Thoracic aorta (tissue), 2 donors: ENCODE results near the gene CLEC12A. TPM values are rescaled to one million over a fixed set of nuclear protein-coding genes. Genes with fewer than 3 reads are reported as not detected.
"Not testable (repeated sequence)": the region's sequence is repeated elsewhere in the genome, so short reads cannot be mapped to it uniquely, and the experiment has no call there.

Experiments used
- ATAC-seq: fragments of 150-250 bp; one replicate; pipeline ENCODE4 v1.8.0; 2017; ENCODE audit warnings: low read depth; ENCODE audit not compliant: insufficient number of reproducible peaks, low FRiP score
- DNase-seq: peaks from one replicate; pipeline ENCODE4 v3.0.0-alpha.2; 2020; ENCODE audit warnings: low spot score
- H3K27ac ChIP-seq, 2 donors: fragments of 200-600 bp; sonication (generic); 1 replicate in 1 of 2; 2 replicates in 1 of 2; pipeline ENCODE4 v1.5.1; 2016; ENCODE audit warnings: mild to moderate bottlenecking in 2 of 2, moderate library complexity in 2 of 2
- H3K27me3 ChIP-seq: fragments of 200-600 bp; sonication (generic); replicated peaks from 2 replicates; pipeline ENCODE4 v1.6.0; 2016; ENCODE audit warnings: mild to moderate bottlenecking; ENCODE audit not compliant: insufficient read depth
- H3K36me3 ChIP-seq: fragments of 200-600 bp; sonication (generic); one replicate; pipeline ENCODE4 v1.5.1; 2016
- H3K4me1 ChIP-seq, 2 donors: fragments of 200-600 bp; sonication (generic); 1 replicate in 1 of 2; 2 replicates in 1 of 2; pipeline versions ENCODE4 v1.5.1 to v1.6.0; 2016; ENCODE audit warnings: low read depth in 2 of 2, mild to moderate bottlenecking in 1 of 2; ENCODE audit not compliant: control insufficient read depth in 1 of 2
- H3K4me3 ChIP-seq: fragments of 200-600 bp; sonication (generic); 2 replicates; pipeline ENCODE4 v1.5.1; 2016; ENCODE audit warnings: mild to moderate bottlenecking
- H3K9me3 ChIP-seq: fragments of 200-600 bp; sonication (generic); 2 replicates; pipeline ENCODE4 v1.5.1; 2016
- total RNA-seq, 2 donors: library from RNA; depleted of rRNA; stranded (reverse); fragments of >200 nt; gene quantifications; one replicate each; pipeline versions ENCODE4 v1.1.0 to v1.2.3, GENCODE V29; 2016
- TF ChIP-seq, protein P1 (sequence below): fragments of 200-600 bp; sonication (generic); IDR thresholded peaks from one replicate; pipeline ENCODE4 v1.5.1; 2019; ENCODE audit warnings: antibody characterized with exemption

The CLEC12A gene
- total RNA-seq, 2 donors from 2014 or later, result 0.42 to 1.1 TPM

DNA sequence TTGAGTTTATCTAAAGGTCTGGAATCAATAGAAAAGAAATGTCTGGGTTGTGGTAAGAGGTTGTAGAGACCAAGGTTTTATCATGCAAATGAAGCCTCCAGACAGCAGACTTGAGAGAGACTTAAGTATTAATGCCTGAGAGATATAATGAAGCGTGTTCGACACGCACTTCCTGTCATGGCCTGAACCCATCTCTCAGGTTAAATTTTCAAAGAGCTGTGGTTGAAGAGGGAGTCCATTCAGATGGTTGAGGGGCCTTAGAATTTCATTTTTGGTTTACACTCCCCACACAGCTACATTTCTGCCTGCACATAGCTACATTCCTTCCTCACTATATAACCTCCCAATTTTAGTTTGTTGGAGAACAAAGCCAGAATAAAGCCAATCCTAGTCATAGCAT, 10.1 kb upstream of the CLEC12A start:
- DNase-seq (no peak), ATAC-seq (no peak)
- Histone ChIP-seq H3K4me1 (no peaks in the 10 kb centered on the region), H3K9me3 (no peaks in the 10 kb centered on the region), H3K4me3 (no peak overlapping the region), H3K36me3 (no peaks in the 10 kb centered on the region), H3K27me3 (no peaks in the 10 kb centered on the region), H3K27ac (no peak overlapping the region)
- TF ChIP-seq, protein P1, sequence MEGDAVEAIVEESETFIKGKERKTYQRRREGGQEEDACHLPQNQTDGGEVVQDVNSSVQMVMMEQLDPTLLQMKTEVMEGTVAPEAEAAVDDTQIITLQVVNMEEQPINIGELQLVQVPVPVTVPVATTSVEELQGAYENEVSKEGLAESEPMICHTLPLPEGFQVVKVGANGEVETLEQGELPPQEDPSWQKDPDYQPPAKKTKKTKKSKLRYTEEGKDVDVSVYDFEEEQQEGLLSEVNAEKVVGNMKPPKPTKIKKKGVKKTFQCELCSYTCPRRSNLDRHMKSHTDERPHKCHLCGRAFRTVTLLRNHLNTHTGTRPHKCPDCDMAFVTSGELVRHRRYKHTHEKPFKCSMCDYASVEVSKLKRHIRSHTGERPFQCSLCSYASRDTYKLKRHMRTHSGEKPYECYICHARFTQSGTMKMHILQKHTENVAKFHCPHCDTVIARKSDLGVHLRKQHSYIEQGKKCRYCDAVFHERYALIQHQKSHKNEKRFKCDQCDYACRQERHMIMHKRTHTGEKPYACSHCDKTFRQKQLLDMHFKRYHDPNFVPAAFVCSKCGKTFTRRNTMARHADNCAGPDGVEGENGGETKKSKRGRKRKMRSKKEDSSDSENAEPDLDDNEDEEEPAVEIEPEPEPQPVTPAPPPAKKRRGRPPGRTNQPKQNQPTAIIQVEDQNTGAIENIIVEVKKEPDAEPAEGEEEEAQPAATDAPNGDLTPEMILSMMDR, result no peak

DNA sequence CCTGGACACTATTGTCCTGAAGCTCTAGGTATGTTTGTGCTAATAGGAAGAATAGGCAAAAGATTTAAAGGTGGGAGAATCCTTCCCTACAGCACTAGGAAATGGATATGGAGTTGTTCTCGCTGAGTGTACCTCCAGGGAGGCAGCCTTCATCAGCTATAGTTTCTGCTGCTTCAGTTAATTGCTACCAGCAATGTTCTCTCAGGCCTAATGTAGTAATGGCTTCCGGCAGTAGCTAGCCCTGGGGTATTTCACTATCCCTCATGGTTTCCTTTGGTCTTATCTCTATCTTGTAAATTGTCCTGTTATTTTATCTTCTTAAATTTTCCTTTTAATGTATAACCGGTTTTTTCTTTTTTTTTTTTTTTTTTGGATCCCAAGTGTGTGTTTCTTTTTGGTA, 9.3 kb upstream of the CLEC12A start:
- Histone ChIP-seq H3K27ac (no peak overlapping the region), H3K4me1 (no peaks in the 10 kb centered on the region), H3K4me3 (no peak overlapping the region), H3K27me3 (no peaks in the 10 kb centered on the region), H3K36me3 (no peaks in the 10 kb centered on the region), H3K9me3 (no peaks in the 10 kb centered on the region)
- DNase-seq (no peak), ATAC-seq (no peak)
- TF ChIP-seq, protein P1, result no peak

DNA sequence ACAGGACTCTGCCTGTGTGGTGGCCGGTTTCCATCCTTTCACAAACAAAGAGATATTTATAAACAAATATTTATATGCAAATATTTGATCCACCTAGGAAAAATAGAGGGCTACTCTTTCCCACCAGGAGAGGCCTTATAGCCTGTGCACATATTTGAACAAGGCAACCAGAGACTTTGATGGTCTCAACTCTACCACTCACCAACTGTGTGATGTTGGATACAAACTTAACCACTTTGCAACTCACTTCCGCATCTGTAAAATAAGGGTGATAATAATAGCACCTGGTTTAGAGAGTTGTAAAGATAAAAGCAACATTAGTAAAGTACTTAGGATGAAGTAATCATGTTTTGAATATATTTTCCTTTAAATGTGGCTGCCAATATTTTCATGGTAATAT, 1.5 kb upstream of the CLEC12A start:
- Histone ChIP-seq H3K27ac (no peak overlapping the region), H3K9me3 (no peaks in the 10 kb centered on the region), H3K4me1 (no peaks in the 10 kb centered on the region), H3K27me3 (no peaks in the 10 kb centered on the region), H3K4me3 (no peak overlapping the region), H3K36me3 (no peaks in the 10 kb centered on the region)
- ATAC-seq, result no peak
- TF ChIP-seq, protein P1, result no peak
- no peak for DNase-seq

DNA sequence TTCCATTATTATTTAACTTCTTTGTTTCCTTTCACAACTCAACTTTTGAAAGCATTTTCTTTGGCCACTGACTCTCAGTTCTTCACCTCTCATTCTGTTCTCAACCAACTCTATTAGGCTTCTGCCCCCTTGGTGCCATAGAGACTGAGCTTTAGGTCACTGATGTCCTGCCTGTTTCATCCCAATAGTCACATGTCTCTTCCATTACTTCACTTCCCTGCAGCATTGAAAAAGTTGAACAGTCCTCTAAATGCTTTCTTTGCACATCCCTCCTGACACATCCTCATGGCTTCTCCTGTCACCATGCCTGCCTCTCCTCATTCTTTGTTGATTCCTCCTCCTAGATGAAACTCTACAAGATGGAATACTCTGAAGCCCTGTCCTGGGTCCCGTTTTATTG, 2.7 kb downstream of the CLEC12A start:
- ATAC-seq (no peak), DNase-seq (no peak)
- Histone ChIP-seq H3K9me3 (no peaks in the 10 kb centered on the region), H3K27ac (no peak overlapping the region), H3K27me3 (no peaks in the 10 kb centered on the region), H3K4me3 (no peak overlapping the region), H3K36me3 (no peaks in the 10 kb centered on the region), H3K4me1 (no peaks in the 10 kb centered on the region)
- TF ChIP-seq, protein P1, result no peak

DNA sequence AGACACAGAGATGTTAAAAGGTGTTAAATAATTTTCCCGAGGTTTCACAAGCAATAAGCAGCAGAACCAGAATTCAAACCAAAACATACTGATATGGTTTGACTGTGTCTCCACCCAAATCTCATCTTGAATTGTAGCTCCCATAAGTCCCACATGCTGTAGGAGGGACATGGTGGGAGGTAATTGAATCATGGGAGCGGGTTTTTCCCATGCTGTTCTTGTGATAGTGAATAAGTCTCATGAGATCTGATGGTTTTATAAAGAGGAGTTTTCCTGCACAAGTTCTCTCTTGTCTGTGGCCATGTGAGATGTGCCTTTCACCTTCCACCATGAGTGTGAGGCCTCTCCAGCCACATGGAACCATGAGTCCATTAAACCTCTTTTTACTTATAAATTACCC, 3.5 kb downstream of the CLEC12A start:
- H3K4me3 ChIP-seq, DNase-seq, H3K27ac ChIP-seq, H3K27me3 ChIP-seq, H3K36me3 ChIP-seq, H3K9me3 ChIP-seq, H3K4me1 ChIP-seq, ATAC-seq: not testable (repeated sequence)

DNA sequence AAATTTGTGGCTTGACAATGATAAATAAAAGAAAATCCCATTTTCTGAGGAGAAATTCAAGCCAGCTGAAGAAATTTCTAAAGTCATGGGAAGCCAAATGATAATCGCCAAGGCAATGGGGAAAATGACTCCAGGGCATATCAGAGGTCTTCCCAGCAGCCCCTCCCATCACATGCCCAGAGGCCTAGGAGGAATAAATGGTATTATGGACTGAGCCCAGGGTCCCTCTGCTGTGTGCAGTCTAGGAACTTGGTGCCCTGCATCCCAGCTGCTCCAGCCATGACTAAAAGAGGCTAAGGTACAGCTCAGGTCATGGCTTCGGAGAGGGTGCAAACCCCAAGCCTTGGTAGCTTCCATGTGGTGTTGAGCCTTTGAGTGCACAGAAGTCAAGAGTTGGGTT, 4.4 kb downstream of the CLEC12A start:
- DNase-seq (no peak), ATAC-seq (no peak)
- Histone ChIP-seq H3K27ac (no peak overlapping the region), H3K4me1 (no peaks in the 10 kb centered on the region), H3K4me3 (no peak overlapping the region), H3K36me3 (no peaks in the 10 kb centered on the region), H3K27me3 (no peaks in the 10 kb centered on the region), H3K9me3 (no peaks in the 10 kb centered on the region)
- TF ChIP-seq, protein P1, result no peak

DNA sequence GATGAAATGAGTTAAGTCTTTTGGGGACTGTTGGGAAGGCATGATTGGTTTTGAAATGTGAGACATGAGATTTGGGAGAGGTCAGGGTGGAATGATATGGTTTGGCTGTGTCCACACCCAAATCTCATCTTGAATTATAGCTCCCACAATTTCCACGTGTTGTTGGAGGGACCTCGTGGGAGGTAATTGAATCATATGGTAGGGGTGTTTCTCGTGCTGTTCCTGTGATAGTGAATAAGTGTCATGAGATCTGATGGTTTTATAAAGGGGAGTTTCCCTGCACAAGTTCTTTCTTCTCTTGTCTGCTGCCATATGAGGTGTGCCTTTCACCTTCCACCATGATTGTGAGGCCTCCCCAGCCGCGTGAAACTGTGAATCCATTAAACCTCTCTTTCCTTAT, 5.4 kb downstream of the CLEC12A start:
- not testable (repeated sequence) for DNase-seq, H3K9me3 ChIP-seq, H3K36me3 ChIP-seq, H3K4me3 ChIP-seq, H3K4me1 ChIP-seq, H3K27me3 ChIP-seq, ATAC-seq, H3K27ac ChIP-seq
